Testis (tissue), 2 donors: ENCODE results near the gene BCAS3.

Source experiments
- CTCF ChIP-seq, 3 experiments: fragments of 450-650 bp in 2 of 3; fragments of 200-600 bp in 1 of 3; sonication (generic) in 1 of 3; IDR thresholded peaks; one replicate each; pipeline ENCODE4 v1.5.1; 2016 to 2019; ENCODE audit warnings: antibody characterized with exemption in 3 of 3, mild to moderate bottlenecking in 2 of 3, moderate library complexity in 1 of 3
- POLR2A ChIP-seq: fragments of 450-650 bp; IDR thresholded peaks from one replicate; pipeline ENCODE4 v1.6.1; 2017; ENCODE audit warnings: antibody characterized with exemption, mild to moderate bottlenecking, moderate library complexity

GRCh38 chr17:60704170-60704569 lies 26.5 kb downstream of the BCAS3 start:
- no peak for TF ChIP-seq CTCF (IDR thresholded peaks at IDR 0.05)
- TF ChIP-seq POLR2A = no peak
